Fibroblast of pulmonary artery (primary cell): ENCODE measurements around the gene THUMPD2.

Experiments used
- DNase-seq: peaks from one replicate; pipeline ENCODE4 v3.0.0-alpha.2; 2010; ENCODE audit warnings: low read depth
- H3K4me3 ChIP-seq: replicated peaks from 2 replicates; pipeline ENCODE4 v1.5.1; 2011; ENCODE audit warnings: low read depth, mild to moderate bottlenecking, control low read depth, low read length, moderate library complexity
- TF ChIP-seq, protein P1 (sequence below): IDR thresholded peaks from 2 replicates; pipeline ENCODE4 v1.5.1; 2011; ENCODE audit warnings: mild to moderate bottlenecking, control low read depth, low read length, inconsistent platforms; ENCODE audit errors: missing control alignments

THUMPD2 gene

DNA sequence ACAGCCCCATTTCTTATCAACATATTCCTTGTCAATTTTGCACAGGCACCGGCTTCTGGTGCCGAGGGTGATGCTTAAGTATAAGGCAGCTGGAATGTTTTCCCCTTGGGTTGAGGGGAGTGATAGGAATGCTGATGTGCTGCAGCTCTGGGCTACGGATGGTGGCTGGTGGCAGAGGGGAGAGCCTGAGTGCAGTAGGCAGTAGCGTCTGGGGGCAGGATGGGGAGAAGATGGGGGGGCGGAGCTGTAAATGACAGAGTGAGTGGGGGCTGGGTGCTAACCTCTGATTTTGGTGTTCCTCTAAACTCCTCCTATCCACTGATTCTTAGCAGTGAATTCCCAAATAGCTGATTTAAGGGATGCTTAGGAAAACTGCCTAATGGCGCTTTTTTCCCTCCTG is 92.6 kb downstream of the THUMPD2 start:
- TF ChIP-seq, protein P1, sequence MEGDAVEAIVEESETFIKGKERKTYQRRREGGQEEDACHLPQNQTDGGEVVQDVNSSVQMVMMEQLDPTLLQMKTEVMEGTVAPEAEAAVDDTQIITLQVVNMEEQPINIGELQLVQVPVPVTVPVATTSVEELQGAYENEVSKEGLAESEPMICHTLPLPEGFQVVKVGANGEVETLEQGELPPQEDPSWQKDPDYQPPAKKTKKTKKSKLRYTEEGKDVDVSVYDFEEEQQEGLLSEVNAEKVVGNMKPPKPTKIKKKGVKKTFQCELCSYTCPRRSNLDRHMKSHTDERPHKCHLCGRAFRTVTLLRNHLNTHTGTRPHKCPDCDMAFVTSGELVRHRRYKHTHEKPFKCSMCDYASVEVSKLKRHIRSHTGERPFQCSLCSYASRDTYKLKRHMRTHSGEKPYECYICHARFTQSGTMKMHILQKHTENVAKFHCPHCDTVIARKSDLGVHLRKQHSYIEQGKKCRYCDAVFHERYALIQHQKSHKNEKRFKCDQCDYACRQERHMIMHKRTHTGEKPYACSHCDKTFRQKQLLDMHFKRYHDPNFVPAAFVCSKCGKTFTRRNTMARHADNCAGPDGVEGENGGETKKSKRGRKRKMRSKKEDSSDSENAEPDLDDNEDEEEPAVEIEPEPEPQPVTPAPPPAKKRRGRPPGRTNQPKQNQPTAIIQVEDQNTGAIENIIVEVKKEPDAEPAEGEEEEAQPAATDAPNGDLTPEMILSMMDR = no peak
- DNase-seq = no peak
- H3K4me3 ChIP-seq = no peak overlapping the region
